SK-N-DZ (cell line): Measurements from ENCODE around the gene SMARCA5. TPM values are rescaled to one million over a fixed set of nuclear protein-coding genes. Genes with fewer than 3 reads are reported as not detected.
A peak's percentile ranks its signal among the peaks of the same experiment; 100 is the strongest.
"Not testable (repeated sequence)": the region's sequence is repeated elsewhere in the genome, so short reads cannot be mapped to it uniquely, and the experiment has no call there.

ENCODE experiments used
- DNase-seq: peaks from one replicate; pipeline ENCODE4 v3.0.0-alpha.2; 2015; ENCODE audit warnings: low spot score
- polyA plus RNA-seq, 2 experiments: library from polyadenylated mRNA; depleted of rRNA; stranded (reverse); fragments of >200 nt; gene quantifications; 2 replicates each; pipeline ENCODE4 v1.2.3, GENCODE V29; 2014

Gene SMARCA5
- polyA plus RNA-seq (2014; cell fraction: cytosol; rRNA removed) = 50.3 and 70.0 TPM in 2 replicates
- 33.4 and 42.6 TPM in 2 replicates for polyA plus RNA-seq (2014; cell fraction: nucleus; rRNA removed)

GRCh38 chr4:143513314-143514168 lies at the start of gene SMARCA5:
Gene SMARCA5 (plus strand): TSS chr4:143513702. CDS start chr4:143513925, 223 bp downstream.
- peak; percentile 99 for DNase-seq

GRCh38 chr4:143473334-143474126 lies 40.0 kb upstream of the SMARCA5 start:
- no peak for DNase-seq

GRCh38 chr4:143477487-143477886 lies 36.0 kb upstream of the SMARCA5 start:
- no peak for DNase-seq

- DNase-seq = no peak
Observed at GRCh38 chr4:143481361-143481760, 32.1 kb upstream of the SMARCA5 start.

- DNase-seq = peak; percentile 1
Observed at GRCh38 chr4:143482840-143483239, 30.7 kb upstream of the SMARCA5 start.

- no peak for DNase-seq
Observed at GRCh38 chr4:143486314-143486713, 27.2 kb upstream of the SMARCA5 start.

- no peak for DNase-seq
Observed at GRCh38 chr4:143488687-143489086, 24.8 kb upstream of the SMARCA5 start.

GRCh38 chr4:143489106-143489505 lies 24.4 kb upstream of the SMARCA5 start:
- DNase-seq = no peak

- no peak for DNase-seq
Observed at GRCh38 chr4:143498021-143498420, 15.5 kb upstream of the SMARCA5 start.

GRCh38 chr4:143502231-143502630 lies 11.3 kb upstream of the SMARCA5 start:
- DNase-seq = no peak

- no peak for DNase-seq
Observed at GRCh38 chr4:143506031-143506430, 7.5 kb upstream of the SMARCA5 start.

- no peak for DNase-seq
Observed at GRCh38 chr4:143511906-143512305, 1.6 kb upstream of the SMARCA5 start.

- no peak for DNase-seq
Observed at GRCh38 chr4:143512978-143513313, 556 bp upstream of the SMARCA5 start.

- no peak for DNase-seq
Observed at GRCh38 chr4:143514169-143514495, 630 bp downstream of the SMARCA5 start.

GRCh38 chr4:143514497-143514896 lies 995 bp downstream of the SMARCA5 start:
- DNase-seq = peak; percentile 62

GRCh38 chr4:143514901-143515300 lies 1.4 kb downstream of the SMARCA5 start:
- DNase-seq = no peak

- DNase-seq = no peak
Observed at GRCh38 chr4:143515905-143516304, 2.4 kb downstream of the SMARCA5 start.

- DNase-seq = no peak
Observed at GRCh38 chr4:143517764-143518163, 4.3 kb downstream of the SMARCA5 start.

GRCh38 chr4:143524211-143524610 lies 10.7 kb downstream of the SMARCA5 start:
- no peak for DNase-seq

- not testable (repeated sequence) for DNase-seq
Observed at GRCh38 chr4:143528046-143528445, 14.5 kb downstream of the SMARCA5 start.

GRCh38 chr4:143531380-143531779 lies 17.9 kb downstream of the SMARCA5 start:
- DNase-seq = no peak

- DNase-seq = no peak
Observed at GRCh38 chr4:143531788-143532491, 18.4 kb downstream of the SMARCA5 start.
